ENCODE data around the gene CXCL9.
"Not testable (repeated sequence)": the region's sequence is repeated elsewhere in the genome, so short reads cannot be mapped to it uniquely, and the experiment has no call there.

Gene CXCL9

DNA sequence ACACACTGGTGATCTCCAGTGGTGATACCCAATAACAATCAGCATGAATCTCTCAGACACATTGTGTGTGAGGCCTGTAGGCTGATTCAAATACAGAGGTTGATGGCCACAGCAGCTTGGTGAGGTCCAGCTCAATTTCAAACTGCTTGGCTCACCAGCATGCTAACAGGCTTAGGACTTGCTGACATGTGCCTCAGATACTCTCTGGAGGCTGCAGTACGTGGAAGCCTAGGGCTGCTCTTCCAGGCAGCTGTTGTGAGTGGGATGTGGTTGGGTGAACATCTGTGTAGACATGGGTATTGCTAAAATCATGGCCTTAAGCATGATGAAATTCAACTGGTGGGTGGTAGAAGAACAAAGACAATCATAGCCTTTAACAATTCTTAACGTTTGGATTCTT, 4.3 kb downstream of the CXCL9 start:
- no peaks in the 10 kb centered on the region for H3K36me3 Mint-ChIP-seq
- H3K27ac Mint-ChIP-seq: no peak overlapping the region
- H3K4me3 Mint-ChIP-seq: no peak overlapping the region
- no peaks in the 10 kb centered on the region for H3K4me1 Mint-ChIP-seq
- H3K27me3 Mint-ChIP-seq: peaks cover 3% of the 10 kb centered on the region
- H3K9me3 Mint-ChIP-seq: no peaks in the 10 kb centered on the region
- no peak for DNase-seq (ENCODE audit: low spot score in 2 of 2)
- no peak for ATAC-seq (ENCODE audit: low read depth)

DNA sequence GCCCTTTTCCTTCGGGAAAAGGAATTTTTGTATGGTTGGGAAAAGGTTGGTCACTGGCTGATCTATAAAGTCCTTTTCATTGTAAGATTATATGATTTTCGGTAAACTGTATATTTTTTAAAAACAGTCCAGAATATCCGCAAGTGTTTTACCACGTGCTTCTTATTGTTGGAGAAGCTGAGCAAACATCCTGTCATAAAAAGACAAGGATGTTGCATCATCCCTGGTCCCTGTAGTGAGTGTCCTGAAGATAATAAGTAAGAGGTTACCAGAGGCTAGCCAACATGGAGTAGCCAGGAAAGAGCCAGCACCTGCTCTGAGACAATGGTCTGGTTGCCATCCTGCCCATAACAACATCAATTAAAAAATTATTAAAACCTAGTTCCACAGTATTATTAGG, 5.1 kb downstream of the CXCL9 start:
- no peak for DNase-seq (ENCODE audit: low spot score in 2 of 2)
- ATAC-seq (ENCODE audit: low read depth): no peak
- no peak overlapping the region for H3K4me3 Mint-ChIP-seq
- H3K4me1 Mint-ChIP-seq: no peaks in the 10 kb centered on the region
- H3K27me3 Mint-ChIP-seq: peaks cover 3% of the 10 kb centered on the region
- no peaks in the 10 kb centered on the region for H3K9me3 Mint-ChIP-seq
- H3K36me3 Mint-ChIP-seq: no peaks in the 10 kb centered on the region
- no peak overlapping the region for H3K27ac Mint-ChIP-seq

DNA sequence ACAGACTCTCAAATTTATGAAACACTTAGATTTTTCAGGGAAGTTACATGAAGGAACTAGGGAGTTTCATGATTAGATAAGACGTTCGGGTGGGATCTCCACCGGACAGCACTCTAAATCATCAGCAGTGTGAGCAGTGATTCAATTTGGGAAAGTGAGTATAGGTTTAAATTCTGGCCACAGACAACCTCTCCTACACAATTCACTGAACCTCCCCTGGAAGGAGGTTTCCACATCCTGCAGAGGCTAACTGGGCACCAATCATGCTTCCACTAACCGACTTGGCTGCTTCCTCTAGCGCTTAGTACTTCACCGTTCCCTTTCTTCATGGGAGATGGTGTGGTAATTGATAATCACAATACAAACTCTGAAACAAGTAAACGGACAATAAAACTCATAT, 5.6 kb downstream of the CXCL9 start:
- Mint-ChIP-seq H3K27ac (no peak overlapping the region), H3K36me3 (no peaks in the 10 kb centered on the region), H3K27me3 (peaks cover 3% of the 10 kb centered on the region), H3K4me3 (no peak overlapping the region), H3K4me1 (no peaks in the 10 kb centered on the region), H3K9me3 (no peaks in the 10 kb centered on the region)
- ATAC-seq (ENCODE audit: low read depth) (no peak), DNase-seq (ENCODE audit: low spot score in 2 of 2) (no peak)

DNA sequence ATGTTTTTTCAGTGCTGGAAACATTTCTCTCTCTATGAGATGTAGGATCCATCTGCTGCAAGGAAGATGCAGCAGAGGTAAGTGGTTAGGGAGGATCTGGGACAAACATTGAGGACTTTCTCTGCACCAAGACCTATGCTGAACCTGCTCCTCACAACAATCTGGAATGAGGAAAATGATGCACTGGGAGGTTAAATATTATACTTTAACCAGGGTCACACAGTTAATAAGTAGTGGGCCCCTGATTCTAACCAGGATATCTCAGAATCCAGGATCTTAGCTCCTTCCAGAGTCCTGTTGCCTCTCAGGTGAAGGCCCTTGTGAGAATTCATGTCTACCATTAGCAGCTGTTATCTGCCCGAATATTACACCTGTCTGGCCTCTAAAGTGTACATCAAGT, 7.0 kb downstream of the CXCL9 start:
- peaks cover 3% of the 10 kb centered on the region for H3K27me3 Mint-ChIP-seq
- no peaks in the 10 kb centered on the region for H3K4me1 Mint-ChIP-seq
- DNase-seq (ENCODE audit: low spot score in 2 of 2) (no peak), ATAC-seq (ENCODE audit: low read depth) (no peak)
- H3K36me3 Mint-ChIP-seq: no peaks in the 10 kb centered on the region
- no peak overlapping the region for H3K27ac Mint-ChIP-seq
- H3K4me3 Mint-ChIP-seq: no peak overlapping the region
- no peaks in the 10 kb centered on the region for H3K9me3 Mint-ChIP-seq

DNA sequence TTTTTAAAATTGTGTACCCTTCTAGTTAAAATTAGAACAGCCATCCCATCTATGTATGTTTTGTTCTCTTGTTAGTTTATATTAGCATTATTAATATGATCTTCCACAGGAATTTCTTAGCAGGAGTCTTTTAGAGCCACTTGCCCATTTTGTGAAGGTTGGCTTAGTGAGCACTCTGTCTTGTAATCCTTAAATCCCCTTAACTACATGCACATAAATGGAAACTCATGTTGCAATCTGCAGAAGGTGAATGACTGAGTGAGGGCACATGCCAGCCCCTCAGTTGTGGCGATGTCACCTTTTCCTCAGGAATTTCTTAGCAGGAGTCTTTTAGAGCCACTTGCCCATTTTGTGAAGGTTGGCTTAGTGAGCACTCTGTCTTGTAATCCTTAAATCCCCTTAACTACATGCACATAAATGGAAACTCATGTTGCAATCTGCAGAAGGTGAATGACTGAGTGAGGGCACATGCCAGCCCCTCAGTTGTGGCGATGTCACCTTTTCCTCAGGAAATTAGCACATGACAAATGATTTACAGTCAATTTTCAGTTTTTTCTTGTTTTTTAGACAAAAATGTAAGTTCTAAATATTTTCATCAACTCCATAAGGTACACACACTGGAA, 8.7 kb downstream of the CXCL9 start:
- not testable (repeated sequence) for DNase-seq (ENCODE audit: low spot score in 2 of 2); H3K36me3 Mint-ChIP-seq; ATAC-seq (ENCODE audit: low read depth); H3K9me3 Mint-ChIP-seq; H3K27ac Mint-ChIP-seq; H3K4me1 Mint-ChIP-seq; H3K4me3 Mint-ChIP-seq; H3K27me3 Mint-ChIP-seq

DNA sequence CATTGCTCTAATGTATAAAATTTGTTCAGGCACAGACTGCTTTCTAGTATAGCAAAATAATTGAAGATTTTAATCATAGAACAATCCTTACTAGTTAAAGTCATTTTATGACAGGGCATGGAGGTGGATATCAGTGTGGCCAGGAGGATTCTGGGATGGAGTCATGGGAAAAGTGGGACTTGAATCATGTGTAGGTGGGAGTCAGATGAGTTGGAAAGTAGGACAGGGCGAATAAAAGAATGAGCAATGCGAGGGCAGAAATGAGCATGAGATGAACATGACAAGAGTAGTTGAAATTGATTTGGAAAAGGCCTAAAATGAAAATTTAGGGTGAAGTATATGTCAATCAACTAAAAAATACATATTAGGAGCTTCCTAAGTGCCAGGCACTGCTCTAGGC, 9.4 kb downstream of the CXCL9 start:
- H3K27ac Mint-ChIP-seq: no peak overlapping the region
- no peak overlapping the region for H3K4me3 Mint-ChIP-seq
- H3K9me3 Mint-ChIP-seq: no peaks in the 10 kb centered on the region
- H3K27me3 Mint-ChIP-seq: peaks cover 2% of the 10 kb centered on the region
- DNase-seq (ENCODE audit: low spot score in 2 of 2) (no peak), ATAC-seq (ENCODE audit: low read depth) (no peak)
- H3K36me3 Mint-ChIP-seq: no peaks in the 10 kb centered on the region
- no peaks in the 10 kb centered on the region for H3K4me1 Mint-ChIP-seq

DNA sequence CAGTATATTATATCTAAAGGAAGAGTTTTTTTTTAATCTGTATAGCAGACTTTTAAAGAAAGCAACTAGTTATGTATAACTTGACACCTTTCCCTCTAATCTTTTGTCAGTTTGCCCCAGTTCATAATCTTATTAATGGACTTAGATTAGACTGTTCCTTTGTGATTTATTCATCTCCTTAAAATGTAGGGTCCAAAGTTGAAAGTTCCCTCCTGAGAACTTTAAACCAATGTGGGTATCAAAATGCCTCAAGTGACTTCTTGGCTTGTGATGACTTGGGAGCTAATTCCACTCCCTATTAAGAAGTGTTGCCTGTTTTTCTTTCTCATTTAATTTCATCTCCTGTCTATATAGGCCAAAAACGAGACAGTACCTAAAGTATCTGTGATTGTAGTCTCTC, 10.2 kb downstream of the CXCL9 start:
- no peak overlapping the region for H3K27ac Mint-ChIP-seq
- H3K4me3 Mint-ChIP-seq: no peak overlapping the region
- no peaks in the 10 kb centered on the region for H3K9me3 Mint-ChIP-seq
- H3K4me1 Mint-ChIP-seq: no peaks in the 10 kb centered on the region
- no peaks in the 10 kb centered on the region for H3K36me3 Mint-ChIP-seq
- ATAC-seq (ENCODE audit: low read depth) (no peak), DNase-seq (ENCODE audit: low spot score in 2 of 2) (no peak)
- H3K27me3 Mint-ChIP-seq: peaks cover 2% of the 10 kb centered on the region

DNA sequence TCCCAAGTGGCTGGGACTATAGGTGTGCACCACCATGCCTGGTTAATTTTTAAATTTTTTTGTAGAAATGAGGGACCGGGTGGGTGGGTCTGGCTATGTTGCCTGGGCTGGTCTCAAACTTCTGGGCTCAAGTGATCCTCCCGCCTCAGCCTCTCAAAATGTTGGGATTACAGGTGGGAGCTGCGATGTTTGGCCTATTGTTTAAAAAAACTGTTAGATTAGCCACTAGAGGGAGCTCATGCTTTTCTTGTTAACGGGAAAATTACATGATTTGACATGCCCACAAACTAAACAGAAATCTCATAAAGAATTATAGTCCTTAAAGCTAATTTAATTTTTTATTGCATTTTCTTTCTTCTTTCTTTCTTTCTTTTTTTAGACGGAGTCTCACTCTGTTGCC, 11.6 kb downstream of the CXCL9 start:
- H3K27me3 Mint-ChIP-seq: peaks cover 2% of the 10 kb centered on the region
- no peaks in the 10 kb centered on the region for H3K4me1 Mint-ChIP-seq
- DNase-seq (ENCODE audit: low spot score in 2 of 2): peak in 1 of 2 donors; percentile 62
- ATAC-seq (ENCODE audit: low read depth): peak; percentile 22
- no peak overlapping the region for H3K27ac Mint-ChIP-seq
- H3K4me3 Mint-ChIP-seq: no peak overlapping the region
- H3K36me3 Mint-ChIP-seq: no peaks in the 10 kb centered on the region
- no peaks in the 10 kb centered on the region for H3K9me3 Mint-ChIP-seq

DNA sequence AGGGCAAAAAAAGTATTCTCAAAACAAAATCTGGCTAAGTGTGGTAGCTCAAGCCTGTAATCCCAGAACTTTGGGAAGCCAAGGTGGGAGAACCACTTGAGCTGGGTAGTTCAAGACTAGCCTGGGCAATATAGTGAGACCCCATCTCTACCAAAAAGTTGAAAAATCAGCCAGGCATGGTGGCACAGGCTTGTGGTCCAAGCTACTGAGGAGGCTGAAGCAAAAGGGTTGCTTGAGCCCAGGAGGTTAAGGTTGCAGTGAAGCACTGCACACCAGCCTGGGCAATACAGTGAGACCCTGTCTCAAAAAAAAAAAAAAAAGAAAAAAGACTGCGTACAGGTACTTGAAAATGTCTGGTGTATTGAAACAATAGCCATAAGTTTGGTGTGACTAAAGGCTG, 14.8 kb downstream of the CXCL9 start:
- no peak overlapping the region for H3K27ac Mint-ChIP-seq
- H3K4me3 Mint-ChIP-seq: no peak overlapping the region
- peaks cover 19% of the 10 kb centered on the region for H3K4me1 Mint-ChIP-seq

DNA sequence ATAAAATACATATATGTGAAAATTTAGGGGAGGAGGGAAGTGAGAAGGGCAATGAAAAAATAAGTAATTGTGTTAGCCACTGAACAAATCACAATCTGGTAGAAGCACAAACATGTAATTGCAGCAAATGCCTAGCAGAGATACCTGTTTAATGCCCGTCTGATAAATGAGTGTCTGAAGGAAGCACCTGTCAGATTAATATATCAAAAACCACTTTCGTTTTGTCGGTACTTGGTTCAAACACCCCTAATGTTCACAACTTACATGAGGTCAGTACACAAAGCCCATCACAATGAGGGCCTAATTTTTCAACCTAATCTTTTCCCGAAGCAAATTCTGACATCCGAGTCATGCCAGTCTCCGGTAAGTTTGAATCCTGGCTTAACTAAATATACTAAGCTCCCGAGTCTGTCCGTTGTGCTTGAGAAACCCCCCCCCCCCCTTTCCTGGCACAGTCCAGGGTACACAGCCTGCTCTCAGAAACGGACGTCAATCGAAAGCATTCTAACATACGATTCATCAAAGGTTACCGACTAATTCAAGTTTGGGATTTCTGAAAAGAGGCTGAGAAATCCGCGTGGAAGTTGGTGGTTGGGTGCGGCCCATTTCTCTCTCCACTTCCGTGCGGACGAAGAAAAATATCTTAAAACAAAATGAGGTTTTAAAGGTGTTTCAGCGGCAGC, 17.3 kb downstream of the CXCL9 start:
- DNase-seq (ENCODE audit: low spot score in 2 of 2) (no peak), ATAC-seq (ENCODE audit: low read depth) (no peak)
- no peaks in the 10 kb centered on the region for H3K9me3 Mint-ChIP-seq
- peaks cover 6% of the 10 kb centered on the region for H3K36me3 Mint-ChIP-seq
- H3K4me1 Mint-ChIP-seq: peaks cover 24% of the 10 kb centered on the region
- peak overlapping the region; percentile 90 for H3K4me3 Mint-ChIP-seq
- H3K27ac Mint-ChIP-seq: peak overlapping the region; percentile 83
- H3K27me3 Mint-ChIP-seq: peaks cover 2% of the 10 kb centered on the region

More for the DNA sequence above, 14.8 kb downstream of the CXCL9 start:
- ATAC-seq (ENCODE audit: low read depth) (no peak), DNase-seq (ENCODE audit: low spot score in 2 of 2) (no peak)
- Mint-ChIP-seq H3K36me3 (peaks cover 6% of the 10 kb centered on the region), H3K27me3 (peaks cover 2% of the 10 kb centered on the region), H3K9me3 (no peaks in the 10 kb centered on the region)

DNA sequence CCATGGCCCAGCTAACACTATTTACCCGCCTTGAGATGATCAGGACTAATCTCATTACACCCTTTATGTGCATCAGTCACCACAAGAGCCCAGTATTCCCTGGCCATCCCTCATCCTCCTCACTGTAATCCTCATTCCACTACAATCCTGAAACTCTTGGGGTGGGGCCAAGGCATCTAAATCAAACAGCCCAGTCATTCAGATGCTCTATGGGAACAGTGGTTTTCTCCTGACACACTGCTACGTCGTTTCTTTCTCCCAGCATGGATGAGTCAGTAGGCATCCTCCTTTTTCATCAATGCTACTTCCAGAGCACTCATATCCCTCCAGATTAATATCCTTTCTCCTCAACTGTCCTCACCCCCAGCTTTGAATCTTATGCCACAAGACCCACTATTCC, 22.2 kb downstream of the CXCL9 start:
- no peak for DNase-seq (ENCODE audit: low spot score in 2 of 2)
- H3K36me3 Mint-ChIP-seq: peaks cover 20% of the 10 kb centered on the region
- ATAC-seq (ENCODE audit: low read depth): no peak

DNA sequence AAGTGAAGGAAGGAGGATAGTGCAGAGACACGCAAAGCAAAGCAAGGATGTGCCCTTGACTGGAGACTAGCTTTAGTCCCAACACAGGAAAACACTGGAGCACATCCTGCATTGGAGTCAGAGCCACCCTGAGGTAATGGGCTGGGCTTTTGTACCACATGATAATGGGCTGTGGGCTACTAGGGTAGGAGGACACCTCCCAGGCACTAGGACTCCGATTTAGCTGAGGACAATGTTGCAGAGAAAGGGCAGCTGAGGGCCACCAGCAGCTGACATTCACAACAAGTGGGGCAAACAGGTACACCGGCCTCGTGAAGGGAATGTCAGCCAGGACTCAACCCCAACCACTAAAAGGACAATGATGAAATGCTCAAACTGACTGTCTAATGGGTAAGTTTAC, 26.7 kb downstream of the CXCL9 start:
- ATAC-seq (ENCODE audit: low read depth): no peak
- Mint-ChIP-seq H3K27ac (no peak overlapping the region), H3K4me3 (no peak overlapping the region), H3K4me1 (no peaks in the 10 kb centered on the region), H3K27me3 (no peaks in the 10 kb centered on the region), H3K36me3 (peaks cover 33% of the 10 kb centered on the region), H3K9me3 (no peaks in the 10 kb centered on the region)
- no peak for DNase-seq (ENCODE audit: low spot score in 2 of 2)

More for the DNA sequence above, 22.2 kb downstream of the CXCL9 start:
- Mint-ChIP-seq H3K4me1 (peaks cover 24% of the 10 kb centered on the region), H3K9me3 (no peaks in the 10 kb centered on the region), H3K4me3 (no peak overlapping the region), H3K27ac (no peak overlapping the region), H3K27me3 (no peaks in the 10 kb centered on the region)

DNA sequence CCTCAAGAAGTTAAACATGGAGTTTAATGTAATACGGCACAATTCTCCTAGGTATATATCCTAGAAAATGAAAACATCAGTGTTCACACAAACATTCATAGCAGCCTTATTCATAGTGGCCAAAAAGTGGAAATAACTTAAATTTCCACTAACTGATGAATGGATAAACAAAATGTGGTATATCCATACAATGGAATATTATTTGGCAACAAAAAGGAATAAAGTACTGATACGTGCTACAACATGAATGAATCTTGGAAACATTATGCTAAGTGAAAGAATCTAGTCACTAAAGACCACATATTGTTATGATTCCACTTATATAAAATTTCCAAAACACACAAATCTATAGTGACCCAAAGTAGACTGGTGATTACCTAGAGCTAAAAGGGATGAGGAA, 31.1 kb downstream of the CXCL9 start:
- ATAC-seq (ENCODE audit: low read depth) (no peak), DNase-seq (ENCODE audit: low spot score in 2 of 2) (no peak)
- no peaks in the 10 kb centered on the region for H3K9me3 Mint-ChIP-seq
- no peaks in the 10 kb centered on the region for H3K4me1 Mint-ChIP-seq
- H3K27me3 Mint-ChIP-seq: no peaks in the 10 kb centered on the region
- H3K27ac Mint-ChIP-seq: no peak overlapping the region
- H3K4me3 Mint-ChIP-seq: no peak overlapping the region
- H3K36me3 Mint-ChIP-seq: peaks cover 48% of the 10 kb centered on the region

DNA sequence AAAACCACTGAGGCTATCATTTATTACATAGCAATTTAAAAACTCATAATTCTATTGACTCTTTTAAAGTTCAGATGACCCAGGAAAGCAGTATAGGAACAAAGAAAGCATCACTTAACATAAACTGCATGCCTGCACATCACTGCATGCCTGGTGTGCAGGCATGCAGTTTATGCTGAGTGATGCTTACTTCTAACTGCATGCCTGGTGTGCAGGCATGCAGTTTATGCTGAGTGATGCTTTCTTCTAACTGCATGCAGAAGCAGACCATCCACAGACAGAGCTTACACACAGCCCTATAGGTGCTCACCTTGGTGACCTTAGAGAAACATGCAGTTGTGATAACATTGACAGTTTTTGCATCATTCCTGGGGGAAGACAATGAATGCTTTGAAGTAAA, 33.5 kb downstream of the CXCL9 start:
- ATAC-seq (ENCODE audit: low read depth) (no peak), DNase-seq (ENCODE audit: low spot score in 2 of 2) (no peak)
- no peaks in the 10 kb centered on the region for H3K4me1 Mint-ChIP-seq
- no peak overlapping the region for H3K27ac Mint-ChIP-seq
- no peaks in the 10 kb centered on the region for H3K27me3 Mint-ChIP-seq
- H3K4me3 Mint-ChIP-seq: no peak overlapping the region
- H3K36me3 Mint-ChIP-seq: peaks cover 50% of the 10 kb centered on the region
- no peaks in the 10 kb centered on the region for H3K9me3 Mint-ChIP-seq

DNA sequence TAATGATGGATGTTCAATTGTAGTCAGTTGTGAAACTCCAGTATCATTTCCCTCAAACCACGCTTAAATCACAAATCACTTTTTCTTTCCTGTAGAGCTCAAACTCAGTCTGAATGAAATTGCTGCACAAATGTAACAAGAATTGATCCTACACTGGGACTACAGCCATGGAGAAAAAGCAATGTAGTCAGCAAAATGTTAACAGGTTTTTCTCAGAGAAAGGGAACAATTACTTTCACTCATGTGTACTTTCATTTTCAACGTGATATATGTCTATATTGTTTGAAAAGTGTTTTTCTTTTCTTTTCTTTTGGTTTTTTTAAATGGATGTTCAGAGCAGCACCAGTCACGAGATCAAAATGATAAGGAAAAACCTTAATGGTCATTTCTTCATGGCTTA, 39.2 kb downstream of the CXCL9 start:
- ATAC-seq (ENCODE audit: low read depth): no peak
- H3K27ac Mint-ChIP-seq: no peak overlapping the region

More for the DNA sequence above, 39.2 kb downstream of the CXCL9 start:
- Mint-ChIP-seq H3K36me3 (peaks cover 66% of the 10 kb centered on the region), H3K4me3 (no peak overlapping the region), H3K9me3 (peaks cover 6% of the 10 kb centered on the region), H3K27me3 (no peaks in the 10 kb centered on the region), H3K4me1 (no peaks in the 10 kb centered on the region)
- no peak for DNase-seq (ENCODE audit: low spot score in 2 of 2)
